Naive thymus-derived CD4-positive, alpha-beta T cell (primary cell): ENCODE measurements around the gene STIM1. TPM values are rescaled to one million over a fixed set of nuclear protein-coding genes. Genes with fewer than 3 reads are reported as not detected.

Experiments
- ATAC-seq: fragments of 150-1000 bp; cut with Tn5 transposase; 2 replicates; pipeline ENCODE4 v1.10.0; 2021; ENCODE audit warnings: mild to moderate bottlenecking, moderate library complexity
- CTCF ChIA-PET: fragments of 350-600 bp; sonication (Branson Sonifier 250); formaldehyde crosslinking; loops from one replicate; lab custom pipeline; 2021; ENCODE audit warnings: antibody characterized with exemption; lab: Charles Lee
- POLR2A ChIA-PET: fragments of 350-600 bp; sonication (Branson Sonifier 250); formaldehyde crosslinking; loops from one replicate; lab custom pipeline; 2021; ENCODE audit warnings: antibody characterized with exemption, inconsistent platforms; lab: Charles Lee
- DNase-seq, 9 donors: peaks; one replicate each; pipeline versions ENCODE4 v3.0.0 to v3.0.0-alpha.2; 2020 to 2022; ENCODE audit warnings: mixed read lengths in 1 of 9
- H3K27ac ChIP-seq: one replicate; pipeline ENCODE4 v1.7.0; 2013; ENCODE audit warnings: mild to moderate bottlenecking, low read depth, low read length, moderate library complexity
- H3K27me3 ChIP-seq, 2 donors: one replicate each; pipeline ENCODE4 v1.7.0; 2013; ENCODE audit warnings: low read length in 2 of 2, mild to moderate bottlenecking in 2 of 2, moderate library complexity in 2 of 2; ENCODE audit not compliant: control insufficient read depth in 2 of 2, insufficient read depth in 2 of 2
- H3K36me3 ChIP-seq, 3 experiments: 1 replicate in 2 of 3; 2 replicates in 1 of 3; pipeline ENCODE4 v1.7.0; 2013; ENCODE audit warnings: low read length in 3 of 3, mild to moderate bottlenecking in 3 of 3, moderate library complexity in 1 of 3; ENCODE audit not compliant: insufficient read depth in 3 of 3, control insufficient read depth in 2 of 3
- H3K4me1 ChIP-seq, 2 donors: one replicate each; pipeline ENCODE4 v1.7.0; 2013; ENCODE audit warnings: low read length in 2 of 2, mild to moderate bottlenecking in 2 of 2, moderate library complexity in 1 of 2; ENCODE audit not compliant: control insufficient read depth in 2 of 2, insufficient read depth in 2 of 2
- H3K4me3 ChIP-seq: 2 replicates; pipeline ENCODE4 v1.7.0; 2013; ENCODE audit warnings: mild to moderate bottlenecking, low read length
- H3K9me3 ChIP-seq, 3 experiments: 1 replicate in 2 of 3; 2 replicates in 1 of 3; pipeline ENCODE4 v1.7.0; 2013; ENCODE audit warnings: low read length in 3 of 3; ENCODE audit not compliant: control insufficient read depth in 2 of 3
- H3K27ac Mint-ChIP-seq, 9 donors: one replicate each; pipeline ENCODE4 v1.8.0; 2020 to 2022; ENCODE audit warnings: mixed read lengths in 9 of 9, mild to moderate bottlenecking in 8 of 9, moderate library complexity in 5 of 9, inconsistent platforms in 2 of 9
- H3K27me3 Mint-ChIP-seq, 5 donors: one replicate each; pipeline ENCODE4 v1.8.0; 2021 to 2022; ENCODE audit warnings: mixed read lengths in 5 of 5, mild to moderate bottlenecking in 1 of 5
- H3K36me3 Mint-ChIP-seq, 5 donors: one replicate each; pipeline ENCODE4 v1.8.0; 2020 to 2022; ENCODE audit warnings: mixed read lengths in 5 of 5, mild to moderate bottlenecking in 3 of 5, inconsistent platforms in 1 of 5
- H3K4me1 Mint-ChIP-seq, 7 donors: one replicate each; pipeline ENCODE4 v1.8.0; 2020 to 2022; ENCODE audit warnings: mixed read lengths in 7 of 7, mild to moderate bottlenecking in 3 of 7, inconsistent platforms in 1 of 7
- H3K4me3 Mint-ChIP-seq, 10 donors: one replicate each; pipeline ENCODE4 v1.8.0; 2020 to 2022; ENCODE audit warnings: mild to moderate bottlenecking in 10 of 10, mixed read lengths in 10 of 10, moderate library complexity in 6 of 10, inconsistent platforms in 2 of 10
- H3K9me3 Mint-ChIP-seq, 11 donors: one replicate each; pipeline ENCODE4 v1.8.0; 2020 to 2022; ENCODE audit warnings: mixed read lengths in 11 of 11, mild to moderate bottlenecking in 4 of 11, inconsistent platforms in 1 of 11, moderate library complexity in 1 of 11
- intact Hi-C, 2 donors: fragments of 100-400 bp; cut with micrococcal nuclease; formaldehyde crosslinking; loops; one replicate each; pipeline ENCODE4 v1.15.1; 2023
- polyA plus RNA-seq, 2 donors: library from polyadenylated mRNA; unstranded; fragments of 300-500 nt; fragmentation: Illumina TruSeq; gene quantifications; one replicate each; pipeline ENCODE4 v1.2.3, GENCODE V29; 2021
- total RNA-seq, 6 experiments: library from RNA in 5 of 6; stranded (reverse) in 5 of 6; gene quantifications; 1 replicate in 5 of 6; 2 replicates in 1 of 6; pipeline ENCODE4 v1.2.3 and lab custom pipeline; 2021 to 2026

STIM1 gene
- total and polyA plus RNA-seq, 7 experiments from 2014 or later: 38.4 to 117 (median 99.0) TPM

DNA sequence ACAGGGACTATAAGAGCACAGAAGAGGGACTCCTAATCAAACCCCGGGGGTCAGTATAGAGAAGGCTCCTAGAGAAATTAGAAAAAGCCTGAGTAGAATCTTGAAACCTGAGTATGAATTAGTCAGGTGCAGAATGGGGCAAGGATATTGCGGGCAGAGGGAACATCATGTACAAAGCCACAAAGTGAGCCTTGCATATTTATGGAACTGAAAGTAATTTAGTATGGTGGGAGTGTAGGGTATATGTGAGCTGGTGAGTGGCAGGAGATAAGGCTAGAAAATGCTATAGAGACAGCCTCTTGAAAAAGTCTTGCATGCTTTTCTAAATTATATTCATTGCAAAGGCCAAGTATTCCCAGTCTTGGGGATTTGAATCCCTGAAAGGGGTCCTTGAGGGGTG, 93.7 kb downstream of the STIM1 start:
- peaks cover 0 to 8% (median 0%) of the 10 kb centered on the region in 11 donors for H3K9me3 Mint-ChIP-seq
- Histone ChIP-seq H3K4me3 (peak overlapping the region; percentile 14), H3K27ac (peak overlapping the region; percentile 65), H3K4me1 (peaks cover 91 to 95% of the 10 kb centered on the region in 2 donors), H3K36me3 (peaks cover 0 to 2% (median 0%) of the 10 kb centered on the region in 3 experiments), H3K9me3 (no peaks in the 10 kb centered on the region), H3K27me3 (no peaks in the 10 kb centered on the region)
- peaks cover 80 to 98% (median 97%) of the 10 kb centered on the region in 7 donors for H3K4me1 Mint-ChIP-seq
- DNase-seq: peak in 6 of 9 donors; percentile 20 to 45 (median 28)
- ATAC-seq: peak; percentile 35
- intact Hi-C loops: loop anchor here in 1 of 2 donors (5.0 kb wide), 1 partner anchor 143 kb away; the partner anchor contains the start of gene RRM1
- H3K36me3 Mint-ChIP-seq: peaks cover 3 to 60% (median 20%) of the 10 kb centered on the region in 5 donors
- peak overlapping the region; percentile 53 to 82 (median 74) for H3K4me3 Mint-ChIP-seq
- H3K27me3 Mint-ChIP-seq: no peaks in the 10 kb centered on the region
- CTCF ChIA-PET: no interaction called here
- H3K27ac Mint-ChIP-seq: peak overlapping the region; percentile 91 to 99 (median 95)
- POLR2A ChIA-PET: interaction anchor here (1.0 to 9.8 kb wide), 6 partner anchors 11 to 111 kb away, joined by 3 to 86 read pairs (median 10); partner anchors contain the start of gene STIM1

- no peaks in the 10 kb centered on the region for H3K27me3 Mint-ChIP-seq
- ATAC-seq (peak; percentile 41), DNase-seq (peak in 7 of 9 donors; percentile 15 to 54 (median 34))
- intact Hi-C loops: loop anchor here (1.0 to 2.0 kb wide), 3 partner anchors 8 to 38 kb away; no protein-coding TSS in a partner anchor
- no peak overlapping the region for H3K4me3 ChIP-seq
- peak overlapping the region; percentile 91 to 99 (median 94) for H3K27ac Mint-ChIP-seq
- H3K36me3 Mint-ChIP-seq: peaks cover 7 to 54% (median 19%) of the 10 kb centered on the region in 5 donors
- no peaks in the 10 kb centered on the region for H3K27me3 ChIP-seq
- ChIA-PET CTCF (interaction anchor here (0.6 to 1.8 kb wide), 4 partner anchors 9 to 96 kb away, joined by 3 to 4 read pairs (median 3); partner anchors contain the start of gene STIM1), POLR2A (interaction anchor here (1.1 to 9.8 kb wide), 4 partner anchors 9 to 97 kb away, joined by 4 to 86 read pairs (median 28); partner anchors contain the start of gene STIM1)
- H3K27ac ChIP-seq: peak overlapping the region; percentile 55
- peaks cover 83 to 100% (median 99%) of the 10 kb centered on the region in 7 donors for H3K4me1 Mint-ChIP-seq
- peaks cover 88 to 90% of the 10 kb centered on the region in 2 donors for H3K4me1 ChIP-seq
- peaks cover 0 to 9% (median 2%) of the 10 kb centered on the region in 11 donors for H3K9me3 Mint-ChIP-seq
- H3K9me3 ChIP-seq: no peaks in the 10 kb centered on the region
- no peaks in the 10 kb centered on the region for H3K36me3 ChIP-seq
- H3K4me3 Mint-ChIP-seq: peak overlapping the region; percentile 44 to 82 (median 72)
Observed at GRCh38 chr11:3950996-3951660, 95.7 kb downstream of the STIM1 start.

DNA sequence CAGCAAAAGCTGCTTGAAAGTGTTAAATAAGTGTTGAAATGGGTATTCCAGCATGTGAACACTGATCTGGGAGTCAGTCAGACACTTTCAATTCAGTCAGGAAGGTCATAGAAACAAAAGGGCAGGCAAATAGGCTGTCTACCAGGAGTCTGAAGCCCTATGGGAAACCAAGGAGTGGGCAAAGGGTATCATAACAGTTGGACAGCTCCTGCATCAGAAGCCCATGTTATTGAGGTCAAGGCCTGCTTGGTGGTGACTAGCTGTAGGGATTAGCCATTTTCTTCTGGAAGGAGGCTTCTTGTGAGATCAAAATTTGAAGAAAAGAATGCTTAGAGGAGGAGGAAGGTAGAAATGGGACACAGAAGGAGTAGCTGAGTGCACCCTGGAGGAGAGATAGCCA, 97.3 kb downstream of the STIM1 start:
- no peak overlapping the region for H3K4me3 ChIP-seq
- Mint-ChIP-seq H3K4me3 (peak overlapping the region; percentile 6 to 77 (median 52)), H3K27me3 (no peaks in the 10 kb centered on the region), H3K4me1 (peaks cover 73 to 96% (median 93%) of the 10 kb centered on the region in 7 donors), H3K36me3 (peaks cover 4 to 47% (median 15%) of the 10 kb centered on the region in 5 donors), H3K9me3 (peaks cover 0 to 7% (median 0%) of the 10 kb centered on the region in 11 donors), H3K27ac (peak overlapping the region; percentile 91 to 99 (median 94))
- H3K36me3 ChIP-seq: no peaks in the 10 kb centered on the region
- H3K9me3 ChIP-seq: no peaks in the 10 kb centered on the region
- H3K27ac ChIP-seq: peak overlapping the region; percentile 41
- DNase-seq: no peak
- CTCF ChIA-PET: interaction anchor here (1.3 kb wide), 1 partner anchor 10 kb away, joined by 3 read pairs; no protein-coding TSS in a partner anchor
- intact Hi-C loops: no loop called here
- H3K27me3 ChIP-seq: no peaks in the 10 kb centered on the region
- H3K4me1 ChIP-seq: peaks cover 75 to 79% of the 10 kb centered on the region in 2 donors
- ATAC-seq: no peak
- POLR2A ChIA-PET: interaction anchor here (0.6 to 6.5 kb wide), 7 partner anchors 8 to 98 kb away, joined by 3 to 40 read pairs (median 3); partner anchors contain the start of gene STIM1

- Mint-ChIP-seq H3K36me3 (peaks cover 4 to 45% (median 15%) of the 10 kb centered on the region in 5 donors), H3K27ac (peak overlapping the region; percentile 91 to 99 (median 94)), H3K4me1 (peaks cover 68 to 96% (median 93%) of the 10 kb centered on the region in 7 donors), H3K4me3 (peak overlapping the region in 8 of 10 donors; percentile 16 to 59 (median 46)), H3K27me3 (no peaks in the 10 kb centered on the region), H3K9me3 (peaks cover 0 to 7% (median 0%) of the 10 kb centered on the region in 11 donors)
- Histone ChIP-seq H3K27ac (peak overlapping the region; percentile 41), H3K36me3 (no peaks in the 10 kb centered on the region), H3K4me3 (no peak overlapping the region), H3K9me3 (no peaks in the 10 kb centered on the region), H3K4me1 (peaks cover 70 to 73% of the 10 kb centered on the region in 2 donors), H3K27me3 (no peaks in the 10 kb centered on the region)
- ATAC-seq: no peak
- ChIA-PET POLR2A (interaction anchor here (0.7 to 1.2 kb wide), 2 partner anchors 11 to 14 kb away, joined by 3 to 4 read pairs; no protein-coding TSS in a partner anchor), CTCF (interaction anchor here (1.3 kb wide), 1 partner anchor 11 kb away, joined by 3 read pairs; no protein-coding TSS in a partner anchor)
- DNase-seq: no peak
- intact Hi-C loops: no loop called here
Observed at GRCh38 chr11:3953327-3953726, 97.9 kb downstream of the STIM1 start.

GRCh38 chr11:3954448-3955298, 99.2 kb downstream of the STIM1 start:
- H3K9me3 ChIP-seq: no peaks in the 10 kb centered on the region
- no peaks in the 10 kb centered on the region for H3K27me3 ChIP-seq
- ATAC-seq (no peak), DNase-seq (no peak)
- CTCF ChIA-PET: interaction anchor here (0.7 kb wide), 1 partner anchor 77 kb away, joined by 3 read pairs; no protein-coding TSS in a partner anchor
- intact Hi-C loops: loop anchor here (1.0 to 2.0 kb wide), 2 partner anchors 7 to 14 kb away; no protein-coding TSS in a partner anchor
- Mint-ChIP-seq H3K27me3 (no peaks in the 10 kb centered on the region), H3K36me3 (peaks cover 4 to 39% (median 11%) of the 10 kb centered on the region in 5 donors), H3K4me1 (peaks cover 70 to 96% (median 93%) of the 10 kb centered on the region in 7 donors), H3K9me3 (peaks cover 0 to 6% (median 0%) of the 10 kb centered on the region in 11 donors), H3K27ac (peak overlapping the region; percentile 38 to 98 (median 91)), H3K4me3 (peak overlapping the region; percentile 18 to 73 (median 52))
- no peaks in the 10 kb centered on the region for H3K36me3 ChIP-seq
- H3K4me3 ChIP-seq: no peak overlapping the region
- H3K4me1 ChIP-seq: peaks cover 57 to 60% of the 10 kb centered on the region in 2 donors
- POLR2A ChIA-PET: interaction anchor here (1.4 kb wide), 1 partner anchor 105 kb away, joined by 3 read pairs; no protein-coding TSS in a partner anchor
- H3K27ac ChIP-seq: no peak overlapping the region
